Kidney (tissue), 14 donors: Measurements from ENCODE around the gene CADPS. TPM values are rescaled to one million over a fixed set of nuclear protein-coding genes. Genes with fewer than 3 reads are reported as not detected.

Experiments used
- DNase-seq, 5 donors: peaks; one replicate each; pipeline ENCODE4 v3.0.0-alpha.2; 2013 to 2020
- FAIRE-seq: peaks from 2 replicates; lab custom pipeline; 2012; peaks lifted over from hg19 to GRCh38; lab: Jason Lieb, UNC
- H3K27ac ChIP-seq, 2 donors: one replicate each; pipeline ENCODE4 v1.7.0; 2013; ENCODE audit warnings: low read depth in 2 of 2, low read length in 2 of 2, inconsistent platforms in 1 of 2
- H3K27me3 ChIP-seq: one replicate; pipeline ENCODE4 v1.7.1; 2013; ENCODE audit warnings: low read length, inconsistent platforms; ENCODE audit not compliant: control insufficient read depth, insufficient read depth
- H3K36me3 ChIP-seq, 3 donors: one replicate each; pipeline versions ENCODE4 v1.7.0 to v1.7.1; 2013; ENCODE audit warnings: low read length in 3 of 3, control low read depth in 1 of 3, inconsistent platforms in 1 of 3; ENCODE audit not compliant: insufficient read depth in 3 of 3, control insufficient read depth in 2 of 3
- H3K4me1 ChIP-seq, 3 donors: one replicate each; pipeline versions ENCODE4 v1.7.0 to v1.7.1; 2013; ENCODE audit warnings: low read length in 3 of 3, inconsistent platforms in 1 of 3, low read depth in 1 of 3; ENCODE audit not compliant: control insufficient read depth in 2 of 3, insufficient read depth in 2 of 3
- H3K4me3 ChIP-seq, 3 donors: one replicate each; pipeline versions ENCODE4 v1.7.0 to v1.8.1; 2013; ENCODE audit warnings: low read length in 3 of 3, control low read depth in 1 of 3, inconsistent platforms in 1 of 3
- H3K9ac ChIP-seq, 3 donors: one replicate each; pipeline versions ENCODE4 v1.7.0 to v1.7.1; 2013; ENCODE audit warnings: low read length in 3 of 3, control low read depth in 1 of 3, inconsistent platforms in 1 of 3
- H3K9me3 ChIP-seq, 3 donors: one replicate each; pipeline versions ENCODE4 v1.7.0 to v1.7.1; 2013; ENCODE audit warnings: low read length in 3 of 3, control low read depth in 1 of 3, inconsistent platforms in 1 of 3; ENCODE audit not compliant: control insufficient read depth in 2 of 3, insufficient read depth in 1 of 3
- intact Hi-C: fragments of 100-400 bp; cut with DNase I; formaldehyde crosslinking; loops from one replicate; pipeline ENCODE4 v1.11.1; 2022
- polyA plus RNA-seq: library from polyadenylated mRNA; stranded (reverse); fragments of 350-450 nt; fragmentation: Illumina TruSeq; extraction: RNeasy Lipid Tissue Mini Kit (QIAGEN cat#74804); gene quantifications from one replicate; pipeline ENCODE4 v1.2.3, GENCODE V29; 2014; ENCODE audit warnings: low read depth, low replicate concordance; ENCODE audit not compliant: insufficient read depth
- total RNA-seq: library from RNA; stranded (reverse); fragmentation: NEBNext Ultra II Directional; extraction: Animal tissue kit (Norgen Biotek cat#: 25700); gene quantifications from one replicate; pipeline ENCODE4 v1.2.1, GENCODE V29; 2021
- TF ChIP-seq, protein P1 (sequence below): IDR thresholded peaks from 3 replicates; pipeline ENCODE4 v1.5.1; 2012; ENCODE audit warnings: mild to moderate bottlenecking, moderate library complexity, borderline replicate concordance; ENCODE audit not compliant: insufficient read depth; ENCODE audit errors: extremely low read depth
- donor health status: control.
- donor health status: control.
- donor health status: control.
- donor health status: control.
- donor health status: control.
- donor health status: DM: yes; HTN: yes; CAD: no.
- donor health status: Normal renal cell carcinoma (clear cell type).

Gene CADPS
- total and polyA plus RNA-seq, 2 donors from 2014 or later: 0.98 TPM; not detected in 1

DNA sequence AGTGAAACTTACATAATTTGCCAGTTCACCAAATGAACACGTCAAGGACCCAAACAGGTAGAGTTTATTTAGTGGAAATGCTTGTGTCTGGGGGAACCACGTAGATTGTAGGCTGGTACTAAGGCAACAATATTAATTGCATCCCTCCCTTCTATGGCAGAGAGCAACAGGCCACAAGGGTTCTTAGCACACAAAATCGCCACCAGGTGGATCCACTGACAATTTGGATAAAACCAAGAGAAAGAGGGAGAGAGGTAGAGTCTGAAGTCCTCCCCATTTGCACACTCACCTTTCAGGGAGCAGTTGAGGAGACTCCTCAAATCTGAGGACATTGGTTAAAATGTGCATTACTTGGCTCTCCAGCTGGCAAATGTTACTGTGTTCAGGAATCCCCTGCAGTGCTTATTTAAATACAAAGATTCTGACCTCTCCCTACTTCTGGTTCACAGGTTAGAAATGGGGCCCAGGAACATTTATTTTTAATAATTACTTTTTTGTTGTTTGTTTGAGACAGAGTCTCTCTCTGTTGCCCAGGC lies 320.9 kb downstream of the CADPS start:
- FAIRE-seq (no peak), DNase-seq (no peak)
- TF ChIP-seq, protein P1, sequence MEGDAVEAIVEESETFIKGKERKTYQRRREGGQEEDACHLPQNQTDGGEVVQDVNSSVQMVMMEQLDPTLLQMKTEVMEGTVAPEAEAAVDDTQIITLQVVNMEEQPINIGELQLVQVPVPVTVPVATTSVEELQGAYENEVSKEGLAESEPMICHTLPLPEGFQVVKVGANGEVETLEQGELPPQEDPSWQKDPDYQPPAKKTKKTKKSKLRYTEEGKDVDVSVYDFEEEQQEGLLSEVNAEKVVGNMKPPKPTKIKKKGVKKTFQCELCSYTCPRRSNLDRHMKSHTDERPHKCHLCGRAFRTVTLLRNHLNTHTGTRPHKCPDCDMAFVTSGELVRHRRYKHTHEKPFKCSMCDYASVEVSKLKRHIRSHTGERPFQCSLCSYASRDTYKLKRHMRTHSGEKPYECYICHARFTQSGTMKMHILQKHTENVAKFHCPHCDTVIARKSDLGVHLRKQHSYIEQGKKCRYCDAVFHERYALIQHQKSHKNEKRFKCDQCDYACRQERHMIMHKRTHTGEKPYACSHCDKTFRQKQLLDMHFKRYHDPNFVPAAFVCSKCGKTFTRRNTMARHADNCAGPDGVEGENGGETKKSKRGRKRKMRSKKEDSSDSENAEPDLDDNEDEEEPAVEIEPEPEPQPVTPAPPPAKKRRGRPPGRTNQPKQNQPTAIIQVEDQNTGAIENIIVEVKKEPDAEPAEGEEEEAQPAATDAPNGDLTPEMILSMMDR: no peak
- no peaks in the 10 kb centered on the region for H3K9me3 ChIP-seq
- H3K36me3 ChIP-seq: no peaks in the 10 kb centered on the region
- no peaks in the 10 kb centered on the region for H3K27me3 ChIP-seq
- no peak overlapping the region for H3K9ac ChIP-seq
- no peak overlapping the region for H3K27ac ChIP-seq
- H3K4me1 ChIP-seq: no peaks in the 10 kb centered on the region
- H3K4me3 ChIP-seq: no peak overlapping the region
- intact Hi-C loops: no loop called here

DNA sequence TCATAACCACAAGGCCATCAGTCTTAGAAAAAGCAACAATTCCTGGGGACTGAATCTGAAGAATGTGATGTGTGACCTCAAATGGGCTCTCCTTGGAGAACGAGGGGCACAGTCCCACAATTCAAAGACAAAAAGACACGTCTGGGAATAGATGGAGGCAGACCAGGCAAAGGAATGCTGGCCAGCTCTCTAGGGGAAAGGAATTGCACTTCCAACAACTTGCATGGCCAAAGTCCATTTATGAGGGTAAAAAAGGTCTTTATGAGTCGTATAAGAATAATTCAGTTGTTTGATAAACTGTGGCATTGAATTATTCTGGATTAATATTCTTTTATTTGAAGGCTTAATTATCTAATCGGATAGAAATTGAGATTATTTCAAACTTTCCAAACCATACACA lies 321.4 kb downstream of the CADPS start:
- no peaks in the 10 kb centered on the region for H3K27me3 ChIP-seq
- no peaks in the 10 kb centered on the region for H3K36me3 ChIP-seq
- H3K9ac ChIP-seq: no peak overlapping the region
- no peaks in the 10 kb centered on the region for H3K9me3 ChIP-seq
- FAIRE-seq (no peak), DNase-seq (no peak)
- H3K4me1 ChIP-seq: no peaks in the 10 kb centered on the region
- intact Hi-C loops: no loop called here
- TF ChIP-seq, protein P1: no peak
- H3K27ac ChIP-seq: no peak overlapping the region
- H3K4me3 ChIP-seq: no peak overlapping the region

DNA sequence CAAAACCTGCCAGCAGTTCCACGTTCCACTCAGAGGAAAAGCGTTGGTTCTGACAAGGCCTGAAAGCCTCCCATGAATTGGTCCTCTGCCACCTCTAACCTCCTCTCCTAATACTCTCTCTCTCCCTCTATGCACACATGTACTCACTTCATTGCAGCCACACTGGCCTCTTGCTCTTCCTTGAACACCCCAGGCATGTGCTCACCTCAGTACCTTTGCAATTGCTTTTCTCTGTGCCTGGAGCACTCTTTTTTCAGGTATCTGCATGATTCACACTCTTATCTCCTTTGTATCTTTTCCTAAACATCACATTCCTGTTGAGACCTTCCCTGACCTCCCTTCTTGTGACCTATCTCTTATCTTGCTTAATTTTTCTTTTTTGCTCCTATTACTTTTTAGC lies 323.7 kb downstream of the CADPS start:
- H3K9ac ChIP-seq: no peak overlapping the region
- H3K9me3 ChIP-seq: no peaks in the 10 kb centered on the region
- H3K4me3 ChIP-seq: no peak overlapping the region
- no peak for FAIRE-seq
- intact Hi-C loops: no loop called here
- no peaks in the 10 kb centered on the region for H3K27me3 ChIP-seq
- no peak overlapping the region for H3K27ac ChIP-seq
- H3K4me1 ChIP-seq: no peaks in the 10 kb centered on the region
- no peak for DNase-seq
- no peaks in the 10 kb centered on the region for H3K36me3 ChIP-seq
- TF ChIP-seq, protein P1: no peak

DNA sequence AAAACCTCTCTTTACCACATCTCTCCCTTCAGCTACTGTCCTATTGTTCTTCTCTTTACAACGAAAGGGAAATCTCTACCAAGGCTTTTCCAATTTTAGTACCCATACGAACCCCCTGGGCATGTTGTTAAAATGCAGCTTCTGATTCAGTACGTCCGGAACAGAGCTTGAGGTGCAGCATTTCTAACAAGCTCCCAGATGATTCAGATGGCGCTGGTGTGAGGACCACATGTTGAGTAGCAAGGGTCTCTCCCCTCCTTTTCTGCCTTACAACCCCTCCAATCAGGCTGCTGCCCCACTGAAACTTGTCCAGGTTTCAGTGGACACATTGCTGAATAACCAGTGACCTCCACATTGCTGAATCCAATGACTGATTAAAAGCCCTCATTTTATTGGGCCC lies 324.8 kb downstream of the CADPS start:
- DNase-seq (no peak), FAIRE-seq (no peak)
- no peak overlapping the region for H3K4me3 ChIP-seq
- H3K27ac ChIP-seq: no peak overlapping the region
- no peaks in the 10 kb centered on the region for H3K4me1 ChIP-seq
- no peaks in the 10 kb centered on the region for H3K9me3 ChIP-seq
- intact Hi-C loops: no loop called here
- TF ChIP-seq, protein P1: no peak
- H3K27me3 ChIP-seq: no peaks in the 10 kb centered on the region
- no peak overlapping the region for H3K9ac ChIP-seq
- no peaks in the 10 kb centered on the region for H3K36me3 ChIP-seq
